GM19328 (cell line): ENCODE measurements around the gene ZNF816.
"Not testable (repeated sequence)": the region's sequence is repeated elsewhere in the genome, so short reads cannot be mapped to it uniquely, and the experiment has no call there.

Experiments used
- ATAC-seq: cut with Tn5 transposase; IDR thresholded peaks from one replicate; pipeline ENCODE4 v1.9.1; 2021; ENCODE audit warnings: mild to moderate bottlenecking, moderate library complexity; ENCODE audit not compliant: unreplicated experiment

Gene ZNF816

GRCh38 chr19:52961981-52962380, 700 bp downstream of the ZNF816 start:
- no peak for ATAC-seq

DNA sequence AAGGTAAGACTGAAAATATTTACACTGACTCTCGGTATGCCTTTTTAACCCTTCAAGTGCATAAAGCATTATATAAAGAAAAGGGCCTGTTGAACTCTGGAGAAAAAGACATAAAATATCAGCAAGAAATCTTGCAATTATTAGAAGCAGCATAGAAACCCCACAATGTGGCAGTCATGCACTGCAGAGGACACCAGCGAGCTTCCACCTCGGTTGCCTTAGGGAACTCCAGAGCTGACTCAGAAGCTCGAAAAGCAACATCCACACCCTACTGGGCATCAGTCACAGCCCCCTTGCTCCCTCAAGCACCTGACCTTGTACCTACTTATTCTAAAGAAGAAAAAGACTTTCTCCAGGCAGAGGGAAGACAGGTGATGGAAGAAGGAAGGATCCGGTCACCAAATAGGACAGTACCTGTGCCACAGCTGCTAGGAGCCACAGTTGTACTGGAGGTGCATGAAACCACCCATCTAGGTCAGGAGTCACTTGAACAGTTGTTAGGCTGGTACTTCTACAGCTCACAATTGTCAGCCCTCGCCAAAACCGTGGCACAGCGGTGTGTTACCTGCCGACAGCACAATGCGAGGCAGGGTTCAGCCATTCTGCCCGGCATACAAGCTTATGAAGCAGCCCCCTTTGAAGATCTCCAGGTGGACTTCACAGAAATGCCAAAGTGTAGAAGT, 2.9 kb downstream of the ZNF816 start:
- ATAC-seq, result no peak

GRCh38 chr19:52957591-52957990, 5.1 kb downstream of the ZNF816 start:
- no peak for ATAC-seq

DNA sequence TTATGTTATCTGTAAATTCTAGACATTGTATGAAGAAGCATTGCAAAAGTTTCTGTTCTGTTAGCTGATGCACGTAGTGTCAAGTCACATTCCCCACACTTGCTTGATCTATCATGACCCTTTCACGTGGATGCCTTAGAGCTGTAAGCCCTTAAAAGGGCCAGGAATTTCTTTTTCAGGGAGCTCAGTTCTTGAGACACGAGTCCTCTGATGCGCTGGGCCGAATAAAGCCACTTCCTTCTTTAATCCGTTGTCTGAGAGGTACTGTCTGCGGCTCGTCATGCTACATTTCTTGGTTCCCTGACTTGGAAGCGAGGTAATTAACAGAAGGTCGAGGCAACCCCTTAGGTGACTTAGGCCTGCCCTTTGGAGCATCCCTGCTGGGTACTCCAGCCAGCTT, 5.8 kb downstream of the ZNF816 start:
- no peak for ATAC-seq

- no peak for ATAC-seq
These were observed 13.3 kb downstream of the ZNF816 start for GRCh38 chr19:52949422-52949821.

- ATAC-seq, result no peak
These were observed 14.5 kb downstream of the ZNF816 start for GRCh38 chr19:52948025-52948770.

DNA sequence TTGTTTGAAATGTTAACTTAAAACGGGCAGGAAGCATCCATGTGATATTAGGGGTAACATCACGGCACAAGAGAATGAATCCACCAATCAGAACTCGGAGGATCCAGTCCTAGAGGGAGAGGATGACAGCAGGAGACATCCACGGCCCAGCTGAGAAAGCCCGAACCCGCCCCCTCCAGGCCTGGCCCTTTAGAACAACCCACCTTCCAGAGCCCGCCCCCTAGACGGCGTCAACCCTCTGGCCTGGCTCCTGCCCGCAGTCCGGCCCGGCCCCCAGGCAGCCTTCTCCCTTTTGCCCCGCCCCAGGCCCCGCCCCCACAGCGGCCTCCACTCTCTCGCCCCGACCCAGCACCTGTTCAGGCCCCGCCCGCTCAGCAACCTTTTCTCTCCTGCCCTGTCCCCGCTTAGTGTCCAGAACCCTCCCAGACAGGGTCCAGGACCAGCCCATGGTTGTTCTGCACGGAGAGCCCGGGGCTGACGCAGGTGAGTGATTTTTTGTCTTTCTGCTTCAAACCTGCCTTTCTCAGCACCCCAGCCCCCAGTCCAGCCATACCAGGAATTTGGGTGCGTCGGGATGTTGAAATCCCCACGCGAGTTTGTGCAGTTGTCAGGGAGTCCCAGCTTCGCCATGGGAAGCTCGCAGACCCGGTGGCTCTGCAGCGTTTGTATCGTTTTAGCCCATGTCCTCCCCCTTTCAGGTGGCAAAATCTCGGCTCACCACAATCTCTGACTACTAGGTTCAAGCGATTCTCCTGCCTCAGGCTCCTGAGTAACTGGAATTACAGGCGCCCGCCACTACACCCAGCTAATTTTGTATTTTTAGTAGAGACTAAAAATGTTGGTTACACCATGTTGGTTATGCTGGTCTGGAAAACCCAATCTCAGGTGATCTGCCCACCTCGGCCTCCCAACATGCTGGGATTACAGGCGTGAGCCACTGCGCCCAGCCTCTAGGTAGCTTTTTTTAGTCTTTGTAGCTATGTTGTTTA, 16.1 kb downstream of the ZNF816 start:
- no peak for ATAC-seq

DNA sequence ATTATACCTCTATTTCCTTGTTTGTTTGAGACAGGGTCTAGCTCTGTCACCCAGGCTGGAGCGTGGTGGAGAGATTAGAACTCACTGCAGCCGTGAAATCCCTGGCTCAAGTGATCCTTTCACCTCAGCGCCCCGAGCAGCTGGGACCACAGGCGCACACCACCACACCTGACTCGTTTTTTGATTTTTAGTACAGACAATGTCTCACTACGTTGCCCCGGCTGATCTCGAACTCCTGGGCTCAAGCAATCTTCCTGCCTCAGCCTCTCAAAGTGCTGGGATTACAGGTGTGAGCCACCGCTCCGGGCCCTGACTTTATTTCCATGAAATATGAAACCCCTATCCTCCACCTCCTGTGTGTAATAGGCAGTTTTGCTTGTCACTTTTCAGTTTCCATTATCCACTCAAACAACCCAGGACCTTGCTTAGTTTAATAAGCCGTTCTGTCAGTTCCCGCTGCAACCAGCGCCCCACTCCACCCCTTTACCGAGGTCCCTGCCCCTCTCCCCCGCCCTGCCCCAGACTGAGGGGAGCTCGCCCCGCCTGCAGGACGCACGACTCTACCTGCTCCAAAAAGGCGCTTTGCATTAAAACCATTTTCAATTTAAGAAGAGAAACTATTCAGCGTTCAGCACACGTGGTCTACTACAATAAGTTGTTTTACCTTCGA, 16.9 kb downstream of the ZNF816 start:
- ATAC-seq, result no peak

DNA sequence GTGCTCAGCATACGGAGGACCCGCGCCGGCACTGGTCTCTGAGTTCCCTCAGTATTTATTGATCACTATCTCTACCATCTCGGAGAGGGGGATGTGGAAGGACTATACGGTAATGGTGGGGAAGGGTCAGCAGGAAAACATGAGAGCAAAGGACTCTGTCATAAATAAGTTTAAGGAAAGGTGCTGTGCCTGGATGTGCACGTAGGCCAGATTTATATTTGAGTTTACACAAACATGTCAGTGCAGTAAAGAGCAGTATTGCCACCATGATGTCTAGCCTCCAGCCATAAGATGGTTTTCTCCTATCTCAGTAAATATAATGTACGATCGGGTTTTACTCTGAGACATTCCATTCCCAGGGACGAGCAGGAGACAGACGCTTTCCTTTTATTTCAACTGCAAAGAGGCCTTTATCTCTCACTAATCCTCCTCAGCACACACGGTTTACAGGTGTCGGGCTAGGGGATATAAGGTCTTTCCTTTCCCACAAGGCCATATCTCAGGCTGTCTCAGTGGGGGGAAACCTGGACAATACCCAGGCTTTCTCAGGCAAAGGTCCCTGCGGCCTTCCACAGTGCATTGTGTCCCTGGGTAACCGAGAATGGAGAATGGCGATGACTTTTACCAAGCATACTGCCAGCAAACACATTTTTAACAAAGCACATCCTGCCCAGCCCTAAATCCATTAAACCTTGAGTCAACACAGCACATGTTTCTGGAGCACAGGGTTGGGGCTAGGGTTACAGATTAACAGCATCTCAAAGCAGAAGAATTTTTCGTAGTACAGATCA, 17.8 kb downstream of the ZNF816 start:
- not testable (repeated sequence) for ATAC-seq

DNA sequence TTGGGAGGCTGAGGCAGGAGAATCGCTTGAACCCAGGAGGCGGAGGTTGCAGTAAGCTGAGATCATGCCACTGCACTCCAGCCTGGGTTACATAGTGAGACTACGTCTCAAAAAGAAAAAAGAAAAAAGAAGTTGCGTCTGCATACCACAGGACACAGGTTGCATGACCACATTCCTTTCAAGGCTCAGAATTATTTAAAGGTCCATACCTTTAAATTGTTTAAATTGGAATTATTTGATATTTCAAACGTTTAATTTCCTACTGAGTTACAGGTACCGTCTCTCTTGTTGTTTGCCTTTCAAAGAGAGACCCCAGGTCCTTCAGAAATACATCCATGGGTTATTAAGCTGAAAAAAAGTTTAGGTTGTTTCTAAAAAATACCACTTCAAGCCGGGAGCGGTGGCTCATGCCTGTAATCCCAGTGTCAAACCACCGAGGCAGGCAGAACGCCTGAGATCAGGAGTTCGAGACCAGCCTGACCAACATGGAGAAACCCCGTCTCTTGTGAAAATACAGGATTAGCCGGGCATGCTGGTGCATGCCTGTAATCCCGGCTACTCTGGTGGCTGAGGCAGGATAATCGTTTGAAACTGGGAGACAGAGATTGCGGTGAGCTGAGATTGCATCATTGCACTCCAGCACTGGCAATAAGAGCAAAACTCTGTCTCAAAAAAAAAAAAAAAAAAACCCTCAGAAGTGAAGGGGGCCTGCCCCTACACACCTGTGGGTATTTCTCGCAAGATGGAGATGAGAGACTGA, 18.6 kb downstream of the ZNF816 start:
- ATAC-seq, result no peak

- no peak for ATAC-seq
These were observed 19.4 kb downstream of the ZNF816 start for GRCh38 chr19:52943134-52943883.

DNA sequence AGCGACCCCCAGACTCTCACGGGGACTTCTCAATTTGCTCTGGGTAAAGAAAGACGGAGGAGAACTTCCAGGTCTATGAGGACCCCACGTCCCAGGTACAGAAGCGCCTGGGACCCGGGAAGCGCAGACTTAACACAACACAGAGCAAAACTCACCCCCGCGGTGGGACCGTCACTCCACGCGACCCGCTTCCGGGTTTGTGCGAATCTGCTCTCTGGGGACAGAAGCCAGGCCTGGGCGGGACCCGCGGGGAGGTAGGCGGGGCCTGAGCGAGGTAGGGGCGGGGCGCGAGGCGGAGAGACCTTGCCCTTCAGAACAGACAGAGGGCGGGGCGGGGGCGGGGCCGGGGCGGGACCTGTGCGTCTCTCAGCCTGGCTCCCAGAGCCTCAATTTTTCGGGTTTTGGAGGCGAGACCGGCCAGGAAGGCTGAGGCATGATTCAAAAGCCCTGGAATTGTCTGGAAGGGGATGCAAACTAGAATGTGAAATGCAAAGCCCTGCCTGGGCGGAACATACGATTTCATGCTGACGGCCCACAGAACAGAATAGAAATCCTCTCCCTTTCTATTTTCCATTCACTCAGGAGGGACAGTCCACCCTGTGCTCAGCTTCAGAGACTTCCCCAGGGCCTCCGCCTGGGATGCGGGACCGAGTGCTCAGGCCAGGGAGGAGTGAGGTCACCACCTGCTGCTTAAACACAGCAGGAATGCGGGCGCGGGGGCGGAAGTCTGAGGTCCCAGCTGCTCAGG, 20.1 kb downstream of the ZNF816 start:
- ATAC-seq, result peak; percentile 95

DNA sequence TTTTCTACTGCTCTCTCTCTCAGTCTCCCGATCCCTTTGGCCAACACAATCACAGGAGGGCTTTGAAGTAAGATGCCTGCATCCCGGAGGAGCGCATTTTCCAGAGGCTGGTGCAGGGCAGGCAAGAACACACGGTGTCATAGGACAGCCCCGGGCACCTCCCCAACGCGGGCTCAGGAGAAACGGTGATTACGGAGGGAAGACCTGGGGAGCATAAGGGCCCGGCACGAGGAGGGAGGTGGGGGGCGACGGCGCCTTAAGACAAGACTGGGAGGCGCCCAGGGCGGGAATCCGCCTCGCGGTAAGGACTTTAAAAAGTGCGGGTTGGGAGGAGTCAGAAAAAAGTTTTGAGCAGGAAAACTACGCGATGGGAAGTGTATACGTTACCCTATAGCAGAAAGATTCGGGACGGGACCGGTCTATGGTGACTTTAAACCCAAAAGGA, 20.7 kb downstream of the ZNF816 start:
- no peak for ATAC-seq

DNA sequence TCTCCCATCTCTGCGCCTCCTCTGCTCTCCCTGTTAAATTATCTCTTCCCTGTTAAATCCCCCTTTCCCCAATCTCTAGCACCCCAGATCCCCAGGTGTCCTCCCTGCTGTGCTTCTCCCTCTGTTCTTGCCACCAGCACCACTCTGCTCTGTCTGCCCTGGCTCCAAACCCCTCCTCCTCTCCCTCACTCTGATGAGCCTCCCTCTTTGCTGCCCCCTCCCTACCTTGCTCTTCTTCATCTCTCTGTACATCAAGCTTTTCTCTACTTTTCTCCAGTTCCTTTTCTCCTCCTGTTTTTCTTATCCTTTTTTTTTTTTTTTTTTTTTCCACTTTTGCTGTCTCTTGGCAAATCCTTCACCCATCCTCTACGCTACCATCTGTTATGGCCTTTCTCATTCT, 21.2 kb downstream of the ZNF816 start:
- ATAC-seq, result not testable (repeated sequence)

DNA sequence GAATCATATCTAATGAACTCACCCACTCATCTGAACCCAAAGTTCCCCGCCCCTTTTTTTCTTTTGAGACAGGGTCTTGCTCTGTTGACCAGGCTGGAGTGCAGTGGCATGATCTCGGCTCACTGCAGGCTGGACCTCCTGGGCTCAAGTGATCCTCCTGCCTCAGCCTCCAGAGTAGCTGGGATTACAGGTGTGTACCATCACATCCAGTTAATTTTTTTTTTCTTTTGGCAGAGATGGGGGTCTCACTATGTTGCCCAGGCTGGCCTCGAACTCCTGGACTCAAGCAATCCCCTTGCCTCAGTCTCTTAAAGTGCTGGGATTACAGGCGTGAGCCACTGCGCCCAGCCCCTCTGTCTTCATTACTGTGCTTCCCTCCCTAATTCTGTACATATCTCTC, 21.8 kb downstream of the ZNF816 start:
- not testable (repeated sequence) for ATAC-seq

GRCh38 chr19:52938761-52939160, 23.9 kb downstream of the ZNF816 start:
- no peak for ATAC-seq

- ATAC-seq, result no peak
These were observed 25.7 kb downstream of the ZNF816 start for GRCh38 chr19:52936954-52937325.
